SW 1271 (cell line): Measurements from ENCODE around the gene ING2.
"Not testable (repeated sequence)": the region's sequence is repeated elsewhere in the genome, so short reads cannot be mapped to it uniquely, and the experiment has no call there.

Experiments used
- DNase-seq, 2 experiments: peaks; one replicate each; lab custom pipeline; 2025; lab: John Stamatoyannopoulos, UW

Gene ING2

DNA sequence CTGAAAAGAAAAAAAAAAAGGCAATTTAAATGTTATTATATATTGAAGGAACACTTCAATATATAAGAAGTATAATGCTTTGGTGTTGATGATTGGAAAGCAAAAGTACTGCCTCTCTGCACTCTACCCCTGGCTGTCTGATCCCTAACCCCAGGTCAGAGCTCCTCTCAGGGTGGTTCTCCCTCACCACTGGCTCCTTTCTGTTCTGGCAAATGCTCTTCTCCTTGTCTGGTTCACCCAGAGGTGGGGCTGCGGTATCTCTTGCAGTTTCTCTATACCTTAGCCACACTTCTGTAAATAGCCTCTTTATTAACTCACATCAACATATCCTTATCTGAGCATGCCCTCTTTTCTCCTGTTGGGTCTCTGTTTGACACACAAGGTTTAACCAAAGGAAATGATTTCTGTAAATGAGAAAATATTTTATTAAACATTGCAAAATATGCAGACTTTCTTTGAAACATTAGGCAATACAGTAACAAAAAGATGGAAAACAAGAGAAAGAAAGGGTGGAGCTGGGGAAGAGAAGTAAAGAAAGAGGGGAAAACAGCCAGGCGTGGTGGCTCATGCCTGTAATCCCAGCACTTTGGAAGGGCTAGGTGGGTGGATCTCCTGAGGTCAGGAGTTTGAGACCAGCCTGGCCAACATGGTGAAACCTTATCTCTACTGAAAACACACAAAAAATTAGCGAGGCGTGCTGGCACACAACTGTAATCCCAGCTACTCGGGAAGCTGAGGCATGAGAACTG is 45.7 kb downstream of the ING2 start:
- DNase-seq: no peak

DNA sequence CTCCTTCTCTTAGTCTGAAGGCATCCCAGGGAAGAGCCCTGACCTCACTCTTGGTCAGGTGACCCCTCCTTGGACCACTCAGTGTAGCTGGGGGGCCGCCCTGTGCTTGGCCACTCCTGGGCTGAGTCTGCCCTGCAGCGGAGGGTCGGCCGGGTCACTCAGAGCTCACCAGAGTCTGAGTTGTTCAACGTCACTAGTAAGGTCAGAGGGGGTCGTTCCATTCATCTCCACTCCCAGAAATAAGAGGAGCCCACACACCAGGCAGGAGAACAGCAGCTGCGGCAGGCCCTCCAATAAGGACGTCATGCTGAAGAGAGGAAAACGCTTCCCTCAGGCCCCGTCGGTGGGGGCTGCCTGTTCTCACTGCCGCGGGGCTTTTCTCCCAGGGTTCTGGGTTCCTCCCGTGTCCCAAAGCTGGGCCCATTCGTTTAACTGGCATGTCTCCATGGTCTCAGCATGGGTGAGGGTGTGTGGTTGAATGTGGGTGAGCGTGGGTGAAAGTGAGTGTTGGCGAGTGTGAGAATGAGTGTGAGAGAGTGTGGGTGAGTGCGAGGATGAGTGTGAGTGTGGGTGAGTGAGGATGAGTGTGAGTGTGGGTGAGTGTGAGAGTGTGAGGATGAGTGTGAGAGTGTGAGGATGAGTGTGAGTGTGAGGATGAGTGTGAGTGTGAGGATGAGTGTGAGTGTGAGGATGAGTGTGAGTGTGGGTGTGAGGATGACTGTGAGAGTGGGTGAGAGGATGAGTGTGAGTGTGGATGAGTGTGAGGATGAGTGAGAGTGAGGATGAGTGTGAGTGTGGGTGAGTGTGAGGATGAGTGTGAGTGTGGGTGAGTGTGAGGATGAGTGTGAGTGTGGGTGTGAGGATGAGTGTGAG is 47.7 kb downstream of the ING2 start:
- DNase-seq: no peak

DNA sequence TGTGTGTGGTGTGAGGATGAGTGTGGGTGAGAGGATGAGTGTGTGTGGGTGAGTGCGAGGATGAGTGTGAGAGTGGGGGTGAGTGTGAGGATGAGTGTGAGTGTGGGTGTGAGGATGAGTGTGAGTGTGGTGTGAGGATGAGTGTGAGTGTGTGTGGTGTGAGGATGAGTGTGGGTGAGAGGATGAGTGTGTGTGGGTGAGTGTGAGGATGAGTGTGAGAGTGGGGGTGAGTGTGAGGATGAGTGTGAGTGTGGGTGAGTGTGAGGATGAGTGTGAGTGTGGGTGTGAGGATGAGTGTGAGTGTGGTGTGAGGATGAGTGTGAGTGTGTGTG is 48.3 kb downstream of the ING2 start:
- not testable (repeated sequence) for DNase-seq

DNA sequence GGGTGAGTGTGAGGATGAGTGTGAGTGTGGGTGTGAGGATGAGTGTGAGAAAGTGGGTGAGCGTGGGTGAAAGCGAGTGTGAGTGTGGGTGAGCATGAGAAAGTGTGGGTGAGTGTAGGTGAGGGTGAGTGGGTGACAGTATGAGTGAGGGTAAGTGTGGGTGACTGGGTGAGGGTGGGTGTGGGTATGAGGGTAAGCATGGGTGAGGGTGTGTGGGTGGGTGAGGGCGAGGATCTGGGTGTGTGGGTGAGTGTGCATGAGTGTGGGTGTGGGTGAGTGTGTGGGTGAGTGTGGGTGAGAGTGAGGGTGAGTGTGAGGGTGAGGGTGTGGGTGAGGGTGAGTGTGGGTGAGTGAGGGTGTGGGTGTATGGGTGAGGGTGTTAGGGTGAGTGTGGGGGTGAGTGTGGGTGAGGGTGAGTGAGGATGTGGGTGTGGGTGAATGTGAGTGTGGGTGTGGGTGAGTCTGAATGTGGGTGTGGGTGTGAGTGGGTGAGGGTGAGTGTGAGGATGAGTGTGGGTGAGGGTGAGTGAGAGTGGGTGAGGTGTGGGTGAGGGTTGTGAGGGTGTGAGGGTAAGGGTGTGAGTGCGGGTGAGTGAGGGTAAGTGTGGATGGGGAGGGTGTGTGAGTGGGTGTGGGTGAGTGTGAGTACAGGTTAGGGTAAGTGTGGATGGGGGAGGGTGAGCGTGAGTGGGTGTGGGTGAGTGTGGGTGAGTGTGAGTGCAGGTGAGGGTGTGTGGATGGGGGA is 48.9 kb downstream of the ING2 start:
- DNase-seq: no peak

DNA sequence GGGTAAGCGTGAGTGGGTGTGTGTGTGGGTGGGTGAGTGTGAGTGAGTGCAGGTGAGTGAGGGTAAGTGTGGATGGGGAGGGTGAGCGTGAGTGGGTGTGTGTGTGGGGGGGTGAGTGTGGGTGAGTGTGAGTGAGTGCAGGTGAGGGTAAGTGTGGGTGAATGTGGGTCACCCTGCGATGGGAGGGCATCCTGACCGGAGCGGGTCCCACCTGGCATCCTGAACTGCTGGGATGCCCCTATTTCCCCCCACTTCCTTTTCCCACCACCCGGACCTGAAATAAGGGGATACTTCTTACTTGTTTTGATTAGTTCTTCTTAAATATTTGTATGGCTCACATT is 49.5 kb downstream of the ING2 start:
- DNase-seq: no peak

DNA sequence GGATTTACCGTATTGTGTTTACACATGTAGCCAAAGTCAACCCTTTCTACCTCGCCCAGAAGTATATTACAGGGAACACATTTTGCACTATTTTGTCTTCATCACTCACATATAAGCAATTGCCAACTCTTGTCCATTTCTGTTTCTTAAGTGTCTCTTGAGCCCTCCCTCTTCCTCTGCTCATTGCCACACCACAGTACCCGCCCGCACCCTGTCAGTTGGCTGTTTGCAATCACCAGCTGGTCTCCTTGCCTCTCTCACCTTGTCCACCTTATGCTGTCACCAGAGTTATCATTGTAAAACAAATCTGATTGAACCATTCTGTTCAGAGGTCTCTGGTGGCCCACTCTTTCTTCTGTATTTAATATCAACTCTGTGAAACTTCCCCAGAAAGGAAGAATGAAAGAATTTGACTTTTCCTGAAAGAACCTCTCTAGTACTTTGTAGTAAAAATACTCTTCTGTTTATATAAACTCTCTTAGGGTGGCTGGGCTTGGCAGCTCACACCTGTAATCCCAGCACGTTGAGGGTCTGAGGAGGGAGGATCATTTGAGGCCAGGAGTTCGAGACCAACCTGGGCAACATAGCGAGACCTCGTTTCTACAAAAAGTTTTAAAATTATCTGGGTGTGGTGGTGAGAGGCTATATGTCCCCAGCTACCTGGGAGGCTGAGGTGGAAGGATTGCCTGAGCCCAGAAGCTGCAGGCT is 50.2 kb downstream of the ING2 start:
- no peak for DNase-seq

DNA sequence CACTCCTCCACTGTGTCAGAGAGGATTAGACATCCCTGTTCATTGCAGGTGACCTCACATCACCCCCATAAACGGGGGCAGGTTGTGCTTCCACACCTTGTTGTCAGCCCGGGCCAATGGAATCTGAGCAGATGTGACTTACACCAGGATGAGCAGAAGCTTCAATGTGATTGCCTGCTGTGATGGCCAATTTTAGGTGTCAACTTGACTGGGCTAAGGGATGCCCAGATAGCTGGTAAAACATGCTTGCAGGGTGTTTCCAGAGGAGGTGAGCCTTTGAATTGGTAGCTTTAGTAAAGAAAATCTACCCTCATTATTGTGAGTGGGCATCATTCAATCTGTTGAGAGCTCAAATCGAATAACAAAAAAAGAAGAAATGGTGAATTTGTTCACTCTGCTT is 52.1 kb downstream of the ING2 start:
- DNase-seq: no peak

DNA sequence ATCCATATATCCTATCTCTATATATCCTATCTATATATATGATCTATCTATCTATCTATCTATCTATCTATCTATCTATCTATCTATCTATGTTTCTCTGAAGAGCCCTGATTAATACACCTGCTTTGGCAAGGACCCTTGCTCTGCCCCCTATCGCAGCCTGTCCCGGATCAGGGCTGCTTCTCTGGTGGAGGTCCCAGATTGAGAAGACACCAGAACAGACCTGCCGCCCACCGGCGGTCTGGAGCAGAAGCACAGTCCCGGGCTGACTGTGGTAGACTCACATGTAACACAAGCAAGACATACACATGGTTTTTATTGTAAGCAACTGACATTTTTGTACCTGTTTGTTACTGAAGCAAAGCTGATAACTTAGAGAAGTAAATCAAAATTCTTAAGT is 52.8 kb downstream of the ING2 start:
- no peak for DNase-seq

DNA sequence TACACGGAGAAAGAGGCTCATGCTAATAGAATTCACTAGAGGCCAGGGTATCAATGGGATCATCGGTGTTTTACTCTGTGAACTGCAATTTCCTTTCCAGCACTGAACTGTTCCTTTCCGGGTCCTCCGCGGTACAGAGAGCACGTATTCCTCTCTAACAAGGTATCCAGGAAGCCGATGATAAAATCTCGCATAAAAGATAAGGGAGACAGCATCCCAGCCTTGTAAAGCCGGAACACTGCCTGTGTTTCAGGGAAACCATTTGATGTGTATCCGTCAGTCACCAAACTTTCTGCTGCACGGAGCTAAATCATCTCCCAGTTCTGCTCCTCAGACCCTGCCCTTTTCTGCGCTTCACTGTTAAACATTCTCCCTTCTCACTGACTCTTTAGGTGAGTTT is 54.0 kb downstream of the ING2 start:
- no peak for DNase-seq

DNA sequence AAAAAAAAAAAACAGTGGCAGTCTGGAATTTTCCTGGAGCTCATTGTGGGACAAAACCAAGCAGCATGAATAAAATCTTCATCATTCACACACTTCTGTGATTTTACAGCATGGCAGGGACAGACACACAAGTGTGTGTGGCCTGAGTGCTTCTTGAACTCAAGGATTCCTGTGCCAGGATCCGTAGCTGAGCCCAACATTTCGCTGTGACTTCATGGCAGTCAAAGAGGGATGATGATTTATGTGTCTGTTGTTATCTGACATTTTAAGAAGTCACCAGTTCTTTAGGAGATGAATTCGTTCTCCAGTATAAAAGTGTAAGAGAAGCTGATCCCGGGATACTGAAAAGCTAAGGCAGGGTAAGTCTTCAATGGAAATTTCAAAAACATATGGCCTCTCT is 57.0 kb downstream of the ING2 start:
- DNase-seq: no peak
